Psoas muscle (tissue), 8 donors: ENCODE data around the gene DERL3. TPM values are rescaled to one million over a fixed set of nuclear protein-coding genes. Genes with fewer than 3 reads are reported as not detected.

Source experiments
- ATAC-seq, 4 donors: fragments of 200-7000 bp; cut with Tn5 transposase; one replicate each; pipeline ENCODE4 v1.9.1; 2020; ENCODE audit warnings: moderate library complexity in 3 of 4, mild to moderate bottlenecking in 2 of 4
- DNase-seq, 2 donors: peaks; one replicate each; pipeline ENCODE4 v3.0.0-alpha.2; 2020
- H3K27ac ChIP-seq: fragments of 200-600 bp; one replicate; pipeline ENCODE4 v1.8.0; 2022
- H3K27me3 ChIP-seq, 3 donors: fragments of 200-600 bp in 1 of 3; one replicate each; pipeline versions ENCODE4 v1.6.1 to v1.8.0; 2013 to 2022; ENCODE audit warnings: low read length in 2 of 3, mild to moderate bottlenecking in 2 of 3, moderate library complexity in 1 of 3; ENCODE audit not compliant: insufficient read depth in 3 of 3
- H3K36me3 ChIP-seq, 2 donors: fragments of 200-600 bp in 1 of 2; one replicate each; pipeline versions ENCODE4 v1.6.1 to v1.8.0; 2013 to 2022; ENCODE audit warnings: low read depth in 1 of 2, mild to moderate bottlenecking in 1 of 2, moderate library complexity in 1 of 2; ENCODE audit not compliant: insufficient read depth in 1 of 2
- H3K4me1 ChIP-seq: fragments of 200-600 bp; one replicate; pipeline ENCODE4 v1.8.0; 2022
- H3K4me3 ChIP-seq: fragments of 200-600 bp; one replicate; pipeline ENCODE4 v1.8.0; 2022; ENCODE audit warnings: mild to moderate bottlenecking
- H3K9me3 ChIP-seq: fragments of 200-600 bp; one replicate; pipeline ENCODE4 v1.8.0; 2022
- CTCF ChIP-seq: fragments of 200-600 bp; IDR thresholded peaks from one replicate; pipeline ENCODE4 v1.8.0; 2022; ENCODE audit warnings: antibody characterized with exemption
- WGBS, 3 donors: extraction: QIAGEN DNeasy Blood & Tissue Kit; methylation state at CpG; one replicate each; pipeline versions ENCODE4 v1.1.6 to v1.1.7; 2013; 5-methylcytosine and 5-hydroxymethylcytosine counted together
- intact Hi-C, 2 donors: fragments of 100-400 bp; cut with DNase I; formaldehyde crosslinking; loops; one replicate each; pipeline versions ENCODE4 v1.11.0 to v1.14.2; 2022
- long read RNA-seq, 2 donors: library from polyadenylated mRNA; unstranded; transcript quantifications; one replicate each; pipeline ENCODE4 v2.0.0, GENCODE V29; 2021
- polyA plus RNA-seq, 3 donors: library from polyadenylated mRNA; stranded (reverse); fragments of 200-250 nt; gene quantifications; one replicate each; pipeline ENCODE4 v1.2.3, GENCODE V29; 2013
- total RNA-seq, 4 donors: library from RNA; stranded (reverse); fragmentation: NEBNext Ultra II Directional in 2 of 4; extraction: Animal tissue kit (Norgen Biotek cat#: 25700) in 2 of 4; gene quantifications; one replicate each; pipeline versions ENCODE4 v1.2.1 to v1.2.4, GENCODE V29; 2021 to 2023
- donor health status: healthy with polysubstance abuse.
- donor health status: DM: no; HTN: no; CAD: no; lungs with moderate emphysema.
- donor health status: Bipolar disorder and iron deficiency.
- donor health status: healthy.
- donor health status: DM: yes; HTN: yes; CAD: no.
- donor health status: DM: no; HTN: no; CAD: no.
- donor health status: DM: no; HTN: no; CAD: no.
- donor health status: DM: yes; HTN: yes; CAD: no.

The DERL3 gene
- total RNA-seq (1 to 10 TPM in 2 of 4 donors, under 1 TPM in 2; 0.54 to 4.4 (median 1.1) TPM), polyA plus RNA-seq (1 to 10 TPM in 1 of 3 donors, under 1 TPM in 2; 0.22 to 1.1 (median 0.92) TPM)
- long read RNA-seq, donor 1 = 0 reads
- long read RNA-seq, donor 2, partial matches to known transcripts = 1 of 7 reads
- long read RNA-seq, donor 2, other reads (novel, unspliced or antisense) = 5 of 7 reads

GRCh38 chr22:23838681-23839468 lies at the start of gene DERL3:
Gene DERL3, minus strand, starts transcription at chr22:23839006. Its CDS starts 19 bp downstream, at chr22:23838987.
- peaks cover 44% of the 10 kb centered on the region for H3K4me1 ChIP-seq
- DNase-seq (peak; percentile 98), ATAC-seq (peak; percentile 73 to 82 (median 76))
- H3K4me3 ChIP-seq = peak within 1 kb of the TSS; percentile 60
- peaks cover 0 to 8% of the 10 kb centered on the region in 2 donors for H3K36me3 ChIP-seq
- H3K27me3 ChIP-seq = no peaks in the 10 kb centered on the region
- no peak for TF ChIP-seq CTCF
- intact Hi-C loops = no loop called here
- WGBS, 3 donors = 4 to 10% (median 4%) methylated on average over 63 to 70 of the region's 70 CpGs
- H3K9me3 ChIP-seq = no peaks in the 10 kb centered on the region
- peak within 1 kb of the TSS; percentile 80 for H3K27ac ChIP-seq

GRCh38 chr22:23884140-23884539 lies 45.3 kb upstream of the DERL3 start:
- intact Hi-C loops = no loop called here
- no peak overlapping the region for H3K27ac ChIP-seq
- H3K27me3 ChIP-seq = no peaks in the 10 kb centered on the region
- ATAC-seq (no peak), DNase-seq (no peak)
- peaks cover 0 to 38% of the 10 kb centered on the region in 2 donors for H3K36me3 ChIP-seq
- H3K9me3 ChIP-seq = no peaks in the 10 kb centered on the region
- H3K4me3 ChIP-seq = no peak overlapping the region
- 89 to 93% (median 89%) methylated on average over 7 to 9 of the region's 9 CpGs for WGBS, 3 donors
- no peaks in the 10 kb centered on the region for H3K4me1 ChIP-seq
- TF ChIP-seq CTCF = no peak

- ATAC-seq = no peak
- Histone ChIP-seq H3K4me1 (no peaks in the 10 kb centered on the region), H3K9me3 (no peaks in the 10 kb centered on the region), H3K36me3 (peaks cover 0 to 41% of the 10 kb centered on the region in 2 donors), H3K4me3 (no peak overlapping the region), H3K27me3 (no peaks in the 10 kb centered on the region), H3K27ac (no peak overlapping the region)
- DNase-seq = no peak
- no peak for TF ChIP-seq CTCF
- 92 to 97% (median 94%) methylated on average over 8 to 9 of the region's 9 CpGs for WGBS, 3 donors
- intact Hi-C loops = no loop called here
These were observed 44.9 kb upstream of the DERL3 start for GRCh38 chr22:23883658-23884057.

GRCh38 chr22:23882370-23882769 lies 43.6 kb upstream of the DERL3 start:
- peaks cover 0 to 44% of the 10 kb centered on the region in 2 donors for H3K36me3 ChIP-seq
- TF ChIP-seq CTCF = no peak
- no peaks in the 10 kb centered on the region for H3K4me1 ChIP-seq
- WGBS, 3 donors = 65 to 82% (median 69%) methylated on average over 17 to 20 of the region's 20 CpGs
- no peaks in the 10 kb centered on the region for H3K27me3 ChIP-seq
- intact Hi-C loops = no loop called here
- no peak overlapping the region for H3K27ac ChIP-seq
- no peak for DNase-seq
- ATAC-seq = no peak
- no peak overlapping the region for H3K4me3 ChIP-seq
- H3K9me3 ChIP-seq = no peaks in the 10 kb centered on the region
